Lung microvascular endothelial cell (primary cell): ENCODE measurements around the gene CPNE9. TPM values are rescaled to one million over a fixed set of nuclear protein-coding genes. Genes with fewer than 3 reads are reported as not detected.

Experiments used
- DNase-seq, 2 donors: peaks; one replicate each; pipeline versions ENCODE4 v3.0.0 to v3.0.0-alpha.2; 2010; ENCODE audit warnings: low read depth in 2 of 2
- total RNA-seq: library from RNA; depleted of rRNA; stranded (reverse); fragments of >200 nt; gene quantifications from 2 replicates; pipeline ENCODE4 v1.2.1, GENCODE V29; 2014

The CPNE9 gene, protein sequence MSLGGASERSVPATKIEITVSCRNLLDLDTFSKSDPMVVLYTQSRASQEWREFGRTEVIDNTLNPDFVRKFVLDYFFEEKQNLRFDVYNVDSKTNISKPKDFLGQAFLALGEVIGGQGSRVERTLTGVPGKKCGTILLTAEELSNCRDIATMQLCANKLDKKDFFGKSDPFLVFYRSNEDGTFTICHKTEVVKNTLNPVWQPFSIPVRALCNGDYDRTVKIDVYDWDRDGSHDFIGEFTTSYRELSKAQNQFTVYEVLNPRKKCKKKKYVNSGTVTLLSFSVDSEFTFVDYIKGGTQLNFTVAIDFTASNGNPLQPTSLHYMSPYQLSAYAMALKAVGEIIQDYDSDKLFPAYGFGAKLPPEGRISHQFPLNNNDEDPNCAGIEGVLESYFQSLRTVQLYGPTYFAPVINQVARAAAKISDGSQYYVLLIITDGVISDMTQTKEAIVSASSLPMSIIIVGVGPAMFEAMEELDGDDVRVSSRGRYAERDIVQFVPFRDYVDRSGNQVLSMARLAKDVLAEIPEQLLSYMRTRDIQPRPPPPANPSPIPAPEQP
- under 0.01 TPM in 1 of 2 replicates, not detected in the other for total RNA-seq

- no peak for DNase-seq
Observed at GRCh38 chr3:9703736-9704346, at the start of gene CPNE9. CPNE9 (plus strand) TSS chr3:9703833; CDS start chr3:9703997, 164 bp downstream.

GRCh38 chr3:9659849-9660248, 43.8 kb upstream of the CPNE9 start:
- no peak for DNase-seq

- no peak for DNase-seq
Observed at GRCh38 chr3:9660972-9661371, 42.7 kb upstream of the CPNE9 start.

DNA sequence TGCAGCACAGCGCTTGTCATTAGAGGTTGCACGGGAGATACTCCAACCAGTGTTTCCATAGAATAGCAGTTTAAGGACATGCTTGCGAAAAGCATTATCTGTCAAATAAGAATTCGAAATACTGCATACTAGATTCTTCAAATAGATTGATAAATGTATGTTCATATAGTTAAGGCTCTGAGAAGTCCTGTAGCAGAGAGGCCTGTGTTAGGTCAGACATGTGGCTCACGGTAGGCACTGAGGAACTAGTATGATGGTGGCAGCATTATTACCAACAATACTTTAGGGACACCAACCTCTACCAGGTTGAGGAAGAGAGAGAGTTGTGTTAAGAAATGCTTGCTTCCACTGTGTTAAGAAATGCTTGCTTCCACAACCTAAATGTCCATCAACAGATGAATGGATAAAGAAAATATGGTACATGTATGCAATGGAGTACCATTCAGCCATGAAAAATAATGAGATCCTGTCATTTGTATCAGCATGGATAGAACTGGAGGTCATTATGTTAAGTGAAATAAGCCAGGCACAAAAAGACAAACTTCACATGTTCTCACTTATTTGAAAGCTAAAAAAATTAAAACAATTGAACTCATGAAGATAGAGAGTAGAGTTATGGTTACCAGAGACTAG, 39.4 kb upstream of the CPNE9 start:
- no peak for DNase-seq

- DNase-seq, result no peak
Observed at GRCh38 chr3:9666704-9667445, 36.8 kb upstream of the CPNE9 start.

GRCh38 chr3:9669277-9669676, 34.4 kb upstream of the CPNE9 start:
- no peak for DNase-seq

- peak; percentile 41 to 48 for DNase-seq
Observed at GRCh38 chr3:9669720-9670432, 33.8 kb upstream of the CPNE9 start.

DNA sequence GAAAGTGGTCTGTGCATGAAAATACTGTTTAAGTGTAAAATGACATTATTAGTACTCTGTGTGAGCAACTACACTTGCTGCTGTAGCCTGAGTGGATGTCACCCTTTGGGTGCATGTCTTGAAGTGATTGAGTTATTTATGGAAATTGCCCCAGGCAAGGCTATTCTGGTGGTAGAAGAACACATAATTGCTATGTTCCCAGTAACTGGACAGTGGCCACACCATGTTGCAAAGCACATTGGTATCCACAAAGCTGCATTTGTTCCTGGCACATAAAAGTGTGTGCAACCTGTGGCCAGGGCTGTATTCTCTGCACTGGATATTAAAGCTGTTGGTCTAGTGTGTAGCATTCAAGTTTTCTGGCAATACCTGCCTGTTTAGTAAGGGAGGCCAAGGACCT, 30.6 kb upstream of the CPNE9 start:
- DNase-seq, result no peak

- no peak for DNase-seq
Observed at GRCh38 chr3:9673752-9674151, 29.9 kb upstream of the CPNE9 start.

GRCh38 chr3:9675736-9676290, 27.8 kb upstream of the CPNE9 start:
- DNase-seq, result no peak

GRCh38 chr3:9676785-9677184, 26.8 kb upstream of the CPNE9 start:
- peak; percentile 69 to 78 for DNase-seq

GRCh38 chr3:9678493-9678892, 25.1 kb upstream of the CPNE9 start:
- DNase-seq, result peak in 1 of 2 donors; percentile 42

DNA sequence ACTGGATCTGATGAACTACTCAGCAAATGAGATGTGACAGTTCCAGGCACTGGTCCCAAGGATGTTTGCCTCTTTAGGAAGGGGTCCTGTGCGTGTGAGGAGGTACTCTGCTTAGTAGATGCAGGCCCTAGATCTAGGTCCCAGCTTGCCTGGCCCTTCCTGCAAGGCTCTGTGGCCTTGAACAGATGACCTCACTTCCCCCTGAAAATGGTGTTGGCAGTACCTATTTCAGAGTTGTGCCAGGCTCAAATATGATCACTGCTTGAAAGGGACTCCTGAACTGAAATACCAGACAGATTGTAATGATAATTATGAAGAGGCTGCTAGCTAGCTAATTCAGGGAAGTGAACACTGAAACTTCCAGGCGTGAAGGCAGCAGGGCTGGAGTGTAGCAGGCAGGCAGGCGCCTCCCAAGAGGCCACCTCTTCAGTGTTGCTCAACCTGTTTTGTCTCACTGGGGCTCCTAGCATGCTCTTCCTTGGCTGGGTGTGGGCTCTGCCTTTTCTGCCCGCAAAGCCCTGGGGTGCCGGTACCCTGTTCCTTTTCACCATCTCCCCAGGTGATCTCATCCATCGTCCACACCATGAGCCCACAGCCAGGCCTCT, 24.1 kb upstream of the CPNE9 start:
- no peak for DNase-seq

DNA sequence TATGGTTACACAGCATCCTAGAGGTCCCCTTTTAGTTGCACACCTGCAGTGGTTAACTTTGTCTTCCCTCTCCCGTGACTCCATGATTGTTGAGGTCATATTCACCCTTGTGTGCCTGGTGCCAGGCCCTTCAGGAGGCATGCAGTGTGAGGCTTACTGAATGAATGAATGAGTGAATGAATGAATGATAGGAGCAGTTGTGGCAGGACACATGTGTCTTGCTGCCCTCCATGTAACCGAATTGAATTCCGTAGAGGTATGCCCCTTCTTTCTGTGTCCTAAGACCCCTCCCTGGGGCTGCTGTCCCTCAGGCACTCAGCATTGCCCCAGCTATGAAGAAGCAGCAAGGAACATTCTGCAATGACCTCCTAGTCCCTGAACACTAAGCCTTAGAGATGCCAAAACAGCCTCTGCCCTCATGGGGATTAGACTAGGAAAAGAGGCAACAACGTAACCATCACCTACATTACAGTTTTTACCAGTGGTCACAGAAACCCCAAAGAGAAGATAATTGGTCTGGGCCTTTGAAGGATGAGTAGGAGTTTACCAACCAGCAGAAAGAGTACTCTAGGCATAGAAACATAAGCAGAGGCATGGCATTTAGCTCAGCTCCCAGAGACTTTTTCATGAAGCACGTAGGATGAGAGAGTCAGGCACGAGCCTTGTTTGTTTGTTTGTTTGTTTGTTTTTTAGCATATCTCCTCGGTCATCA, 22.5 kb upstream of the CPNE9 start:
- no peak for DNase-seq

- DNase-seq, result no peak
Observed at GRCh38 chr3:9681723-9682081, 21.9 kb upstream of the CPNE9 start.

DNA sequence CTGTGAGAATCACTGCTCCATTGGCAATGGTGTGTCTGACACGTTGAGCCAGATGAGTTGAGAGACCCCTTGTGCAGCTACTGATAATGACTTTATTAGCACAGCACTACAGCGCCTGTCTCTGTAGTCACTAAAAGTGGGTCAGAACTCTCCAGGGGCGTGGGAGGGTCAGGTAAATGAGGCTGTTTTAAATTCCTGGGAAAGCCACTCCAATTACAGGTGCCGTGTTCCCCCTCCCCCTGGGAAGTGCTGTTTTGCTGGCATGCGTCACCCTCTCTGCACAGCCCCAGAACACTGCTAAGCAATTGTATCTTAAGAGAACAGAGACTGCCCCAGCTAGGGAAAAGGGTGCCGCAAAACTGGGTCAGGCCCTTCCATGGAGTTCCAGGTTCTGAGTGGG, 21.5 kb upstream of the CPNE9 start:
- DNase-seq, result no peak

- no peak for DNase-seq
Observed at GRCh38 chr3:9683426-9683825, 20.2 kb upstream of the CPNE9 start.

- DNase-seq, result no peak
Observed at GRCh38 chr3:9685216-9686049, 18.2 kb upstream of the CPNE9 start.

DNA sequence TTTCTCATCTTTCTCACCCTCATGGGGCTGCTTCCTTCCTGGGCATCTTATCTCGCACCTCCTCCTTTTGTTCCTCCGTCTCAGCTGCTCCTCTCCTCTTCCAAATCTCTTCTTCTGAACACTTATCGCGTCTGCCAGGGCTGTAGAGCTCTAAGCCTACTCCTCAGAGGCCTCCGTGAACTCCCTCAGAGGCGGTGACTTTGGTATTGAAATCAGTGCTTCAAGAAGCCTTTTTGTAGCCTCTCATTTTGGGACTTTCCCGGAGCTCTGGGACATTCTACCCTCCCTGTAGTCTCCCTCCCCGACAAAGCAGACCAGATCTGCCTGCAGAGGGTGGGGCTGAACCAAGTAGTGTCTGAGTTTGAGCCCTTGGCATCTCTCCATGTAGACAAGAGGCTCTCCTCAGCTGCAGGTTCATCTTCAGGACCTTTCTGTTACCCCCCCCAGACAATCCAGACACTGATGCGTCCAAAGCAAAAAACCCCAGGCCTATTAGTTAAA, 17.5 kb upstream of the CPNE9 start:
- no peak for DNase-seq
